B cell (primary cell): ENCODE data around the gene ITFG2. TPM values are rescaled to one million over a fixed set of nuclear protein-coding genes. Genes with fewer than 3 reads are reported as not detected.

Source experiments
- ATAC-seq: fragments of 200-7000 bp; cut with Tn5 transposase; one replicate; pipeline ENCODE4 v1.10.0; 2021; ENCODE audit warnings: low read depth, mild to moderate bottlenecking, moderate number of reproducible peaks, moderate library complexity
- CTCF ChIA-PET: fragments of 350-600 bp; sonication (Branson Sonifier 250); formaldehyde crosslinking; loops from one replicate; lab custom pipeline; 2021; ENCODE audit warnings: antibody characterized with exemption, inconsistent platforms; lab: Charles Lee
- POLR2A ChIA-PET: fragments of 350-600 bp; sonication (Branson Sonifier 250); formaldehyde crosslinking; loops from one replicate; lab custom pipeline; 2021; ENCODE audit warnings: antibody characterized with exemption; lab: Charles Lee
- DNase-seq: peaks from one replicate; pipeline ENCODE4 v3.0.0; 2013
- H2AFZ ChIP-seq: 2 replicates; pipeline ENCODE4 v1.6.1; 2012; ENCODE audit warnings: mild to moderate bottlenecking, low read depth, low read length; ENCODE audit not compliant: insufficient read depth, poor library complexity, severe bottlenecking
- H3K27ac ChIP-seq, 2 donors: 1 replicate in 1 of 2; 2 replicates in 1 of 2; pipeline ENCODE4 v1.5.1; 2012 to 2013; ENCODE audit warnings: low read length in 2 of 2, mild to moderate bottlenecking in 2 of 2, moderate library complexity in 1 of 2
- H3K27me3 ChIP-seq, 4 experiments: fragments of 200-600 bp in 1 of 4; sonication (generic) in 1 of 4; replicated peaks in 1 of 4; 1 replicate in 2 of 4; 2 replicates in 2 of 4; pipeline versions ENCODE4 v1.6.1 to v1.7.0; 2013 to 2016; ENCODE audit warnings: low read length in 3 of 4, mild to moderate bottlenecking in 2 of 4, mixed read lengths in 1 of 4, moderate library complexity in 1 of 4; ENCODE audit not compliant: insufficient read depth in 4 of 4, control insufficient read depth in 3 of 4; ENCODE audit errors: control extremely low read depth in 1 of 4
- H3K36me3 ChIP-seq, 2 experiments: replicated peaks in 1 of 2; 1 replicate in 1 of 2; 2 replicates in 1 of 2; pipeline versions ENCODE4 v1.6.1 to v1.7.1; 2013; ENCODE audit warnings: low read length in 1 of 2; ENCODE audit not compliant: insufficient read depth in 2 of 2, control insufficient read depth in 1 of 2; ENCODE audit errors: control extremely low read depth in 1 of 2, extremely low read depth in 1 of 2
- H3K4me1 ChIP-seq, 2 donors: fragments of 200-600 bp in 1 of 2; sonication (generic) in 1 of 2; 1 replicate in 1 of 2; 2 replicates in 1 of 2; pipeline versions ENCODE4 v1.5.1 to v1.6.1; 2013 to 2017; ENCODE audit warnings: low read length in 2 of 2; ENCODE audit not compliant: control insufficient read depth in 2 of 2, insufficient read depth in 2 of 2
- H3K4me2 ChIP-seq: replicated peaks from 2 replicates; pipeline ENCODE3; 2012; ENCODE audit warnings: mild to moderate bottlenecking, low read depth, low read length; ENCODE audit not compliant: poor library complexity, severe bottlenecking
- H3K4me3 ChIP-seq, 5 experiments: fragments of 200-600 bp in 1 of 5; sonication (generic) in 1 of 5; 1 replicate in 3 of 5; 2 replicates in 2 of 5; pipeline versions ENCODE4 v1.5.1 to v1.7.0; 2011 to 2016; ENCODE audit warnings: low read length in 4 of 5, mild to moderate bottlenecking in 4 of 5, low read depth in 2 of 5, control low read depth in 1 of 5, moderate library complexity in 1 of 5; ENCODE audit not compliant: insufficient read depth in 1 of 5; ENCODE audit errors: control extremely low read depth in 1 of 5, extremely low read depth in 1 of 5
- H3K79me2 ChIP-seq: fragments of 200-600 bp; sonication (generic); one replicate; pipeline ENCODE4 v1.6.0; 2016; ENCODE audit warnings: low read length; ENCODE audit not compliant: control insufficient read depth, insufficient read depth
- H3K9ac ChIP-seq: fragments of 200-600 bp; sonication (generic); 2 replicates; pipeline ENCODE4 v1.6.1; 2017; ENCODE audit warnings: mild to moderate bottlenecking, low read length, moderate library complexity
- H3K9me3 ChIP-seq, 3 donors: one replicate each; pipeline versions ENCODE4 v1.6.1 to v1.7.1; 2013; ENCODE audit warnings: low read length in 2 of 3; ENCODE audit not compliant: control insufficient read depth in 2 of 3, insufficient read depth in 1 of 3; ENCODE audit errors: control extremely low read depth in 1 of 3
- H4K20me1 ChIP-seq: 2 replicates; pipeline ENCODE4 v1.6.0; 2012; ENCODE audit warnings: mild to moderate bottlenecking, low read length; ENCODE audit not compliant: insufficient read depth, control insufficient read depth, poor library complexity, severe bottlenecking
- H3K27ac Mint-ChIP-seq: one replicate; pipeline ENCODE4 v1.8.0; 2021; ENCODE audit warnings: mixed read lengths
- H3K27me3 Mint-ChIP-seq: one replicate; pipeline ENCODE4 v1.8.0; 2021; ENCODE audit warnings: mixed read lengths
- H3K4me1 Mint-ChIP-seq: one replicate; pipeline ENCODE4 v1.8.0; 2021; ENCODE audit warnings: mixed read lengths
- H3K4me3 Mint-ChIP-seq: one replicate; pipeline ENCODE4 v1.8.0; 2021; ENCODE audit warnings: mixed read lengths
- H3K9me3 Mint-ChIP-seq: one replicate; pipeline ENCODE4 v1.8.0; 2022; ENCODE audit warnings: mixed read lengths; ENCODE audit not compliant: insufficient read depth
- EZH2 ChIP-seq: IDR thresholded peaks from 2 replicates; pipeline ENCODE4 v1.6.1; 2012; ENCODE audit warnings: borderline replicate concordance, low read depth, mild to moderate bottlenecking, moderate library complexity, low read length; ENCODE audit not compliant: insufficient read depth, poor library complexity, severe bottlenecking
- WGBS: methylation state at CpG from one replicate; pipeline ENCODE4 v1.1.5; 2013; ENCODE audit warnings: missing lambda C conversion rate; ENCODE audit not compliant: insufficient coverage; 5-methylcytosine and 5-hydroxymethylcytosine counted together
- intact Hi-C: fragments of 100-400 bp; cut with micrococcal nuclease; formaldehyde crosslinking; loops from one replicate; pipeline ENCODE4 v1.10.0; 2022
- polyA plus RNA-seq: library from polyadenylated mRNA; depleted of rRNA; stranded (reverse); fragments of >200 nt; gene quantifications from 2 replicates; pipeline ENCODE4 v1.2.3, GENCODE V29; 2012
- total RNA-seq, 2 donors: library from RNA; stranded (reverse); fragments of 120-200 nt in 1 of 2; gene quantifications; 1 replicate in 1 of 2; 2 replicates in 1 of 2; pipeline versions ENCODE4 v1.2.3 to v1.2.4, GENCODE V29; 2013 to 2022
- TF ChIP-seq, protein P1 (sequence below): fragments of 200-600 bp; IDR thresholded peaks from one replicate; pipeline ENCODE4 v1.8.0; 2022; ENCODE audit warnings: antibody characterized with exemption, mild to moderate bottlenecking

ITFG2 gene
- total and polyA plus RNA-seq, 2 donors (not counting 1 experiment from before 2014, with no cell fraction given): 88.2 to 137 TPM

DNA sequence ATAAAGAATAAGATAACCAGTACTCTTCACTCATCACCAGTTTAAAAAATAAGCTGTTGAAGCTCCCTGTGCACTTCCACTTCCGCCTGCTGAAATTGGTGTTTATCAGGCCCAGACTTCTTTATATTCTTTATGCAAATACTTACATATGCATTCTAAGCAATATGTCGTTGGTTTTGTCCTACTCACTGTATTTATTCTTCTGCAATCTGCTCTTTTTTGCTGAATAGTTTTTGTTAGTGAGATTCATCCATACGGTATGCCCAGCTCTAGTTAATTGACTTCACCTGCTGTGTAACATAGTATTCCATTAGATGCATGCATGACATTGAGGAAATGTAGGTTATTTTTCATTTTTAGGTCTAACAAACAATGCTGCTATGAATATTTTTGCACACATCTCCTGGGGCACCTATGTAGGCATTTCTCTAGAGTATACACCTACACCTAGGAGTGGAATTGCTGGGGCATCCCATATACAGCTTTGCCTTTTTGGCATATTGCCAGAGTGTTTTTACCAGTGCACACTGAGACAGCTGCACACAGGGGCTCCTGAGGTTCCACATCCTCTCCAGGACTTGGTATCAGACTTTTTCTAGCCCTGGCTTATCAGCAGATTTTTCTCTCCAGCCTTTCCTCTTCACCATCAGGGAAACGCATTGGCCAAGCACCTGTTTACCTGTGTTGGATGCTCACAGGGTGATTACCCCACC lies 23.4 kb downstream of the ITFG2 start:
- ATAC-seq: no peak

DNA sequence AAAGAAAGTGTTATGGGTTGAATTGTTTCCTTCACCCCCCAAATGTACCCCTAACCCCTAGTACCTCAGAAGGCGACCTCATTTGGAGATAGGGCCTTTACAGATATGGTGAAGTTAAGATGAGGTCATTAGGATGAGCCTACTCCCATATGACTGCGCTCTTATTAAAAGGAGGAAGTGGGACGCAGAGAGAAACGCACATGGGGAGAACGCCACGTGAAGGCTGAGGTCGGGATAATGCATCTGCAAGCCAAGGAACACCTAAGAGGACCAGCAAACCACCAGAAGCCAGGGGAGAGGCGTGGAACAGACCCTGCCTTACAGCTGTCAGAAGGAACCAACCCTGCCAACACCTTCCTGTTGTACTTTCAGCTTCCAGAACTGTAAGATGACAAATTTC lies 24.1 kb downstream of the ITFG2 start:
- H3K27ac Mint-ChIP-seq: no peak overlapping the region
- no peak for ATAC-seq
- 81% methylated on average over 6 of the region's 8 CpGs for WGBS
- H3K4me1 Mint-ChIP-seq: peaks cover 3% of the 10 kb centered on the region
- no peak overlapping the region for H3K27ac ChIP-seq
- ChIA-PET POLR2A (no interaction called here), CTCF (no interaction called here)
- no peaks in the 10 kb centered on the region for H3K9me3 Mint-ChIP-seq
- DNase-seq: no peak
- H3K4me3 Mint-ChIP-seq: no peak overlapping the region
- H3K4me1 ChIP-seq: no peaks in the 10 kb centered on the region
- H3K27me3 ChIP-seq: peaks cover 0 to 3% (median 0%) of the 10 kb centered on the region in 4 experiments
- H3K36me3 ChIP-seq: peaks cover 0 to 18% of the 10 kb centered on the region in 2 experiments
- intact Hi-C loops: no loop called here
- H3K9ac ChIP-seq: no peak overlapping the region
- no peak overlapping the region for H2AFZ ChIP-seq
- no peaks in the 10 kb centered on the region for H3K9me3 ChIP-seq
- no peaks in the 10 kb centered on the region for H3K79me2 ChIP-seq
- no peak overlapping the region for H3K4me3 ChIP-seq
- TF ChIP-seq, protein P1, sequence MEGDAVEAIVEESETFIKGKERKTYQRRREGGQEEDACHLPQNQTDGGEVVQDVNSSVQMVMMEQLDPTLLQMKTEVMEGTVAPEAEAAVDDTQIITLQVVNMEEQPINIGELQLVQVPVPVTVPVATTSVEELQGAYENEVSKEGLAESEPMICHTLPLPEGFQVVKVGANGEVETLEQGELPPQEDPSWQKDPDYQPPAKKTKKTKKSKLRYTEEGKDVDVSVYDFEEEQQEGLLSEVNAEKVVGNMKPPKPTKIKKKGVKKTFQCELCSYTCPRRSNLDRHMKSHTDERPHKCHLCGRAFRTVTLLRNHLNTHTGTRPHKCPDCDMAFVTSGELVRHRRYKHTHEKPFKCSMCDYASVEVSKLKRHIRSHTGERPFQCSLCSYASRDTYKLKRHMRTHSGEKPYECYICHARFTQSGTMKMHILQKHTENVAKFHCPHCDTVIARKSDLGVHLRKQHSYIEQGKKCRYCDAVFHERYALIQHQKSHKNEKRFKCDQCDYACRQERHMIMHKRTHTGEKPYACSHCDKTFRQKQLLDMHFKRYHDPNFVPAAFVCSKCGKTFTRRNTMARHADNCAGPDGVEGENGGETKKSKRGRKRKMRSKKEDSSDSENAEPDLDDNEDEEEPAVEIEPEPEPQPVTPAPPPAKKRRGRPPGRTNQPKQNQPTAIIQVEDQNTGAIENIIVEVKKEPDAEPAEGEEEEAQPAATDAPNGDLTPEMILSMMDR: no peak
- no peak for TF ChIP-seq EZH2
- no peak overlapping the region for H3K4me2 ChIP-seq
- H3K27me3 Mint-ChIP-seq: no peaks in the 10 kb centered on the region
- H4K20me1 ChIP-seq: no peaks in the 10 kb centered on the region

More for the DNA sequence above, 23.4 kb downstream of the ITFG2 start:
- Histone ChIP-seq H3K9ac (no peak overlapping the region), H3K4me1 (no peaks in the 10 kb centered on the region), H3K4me2 (no peak overlapping the region), H3K36me3 (peaks cover 0 to 18% of the 10 kb centered on the region in 2 experiments), H3K27ac (no peak overlapping the region), H3K4me3 (no peak overlapping the region), H3K79me2 (no peaks in the 10 kb centered on the region), H2AFZ (no peak overlapping the region), H3K9me3 (no peaks in the 10 kb centered on the region), H4K20me1 (no peaks in the 10 kb centered on the region), H3K27me3 (peaks cover 0 to 3% (median 0%) of the 10 kb centered on the region in 4 experiments)
- H3K27me3 Mint-ChIP-seq: no peaks in the 10 kb centered on the region
- 81% methylated on average over 2 of the region's 4 CpGs for WGBS
- TF ChIP-seq, protein P1: no peak
- no peak for TF ChIP-seq EZH2
- no peaks in the 10 kb centered on the region for H3K9me3 Mint-ChIP-seq
- POLR2A ChIA-PET: interaction anchor here (0.6 kb wide), 1 partner anchor 50 kb away, joined by 11 read pairs; no protein-coding TSS in a partner anchor
- DNase-seq: no peak
- peaks cover 3% of the 10 kb centered on the region for H3K4me1 Mint-ChIP-seq
- CTCF ChIA-PET: no interaction called here
- H3K4me3 Mint-ChIP-seq: no peak overlapping the region
- intact Hi-C loops: no loop called here
- no peak overlapping the region for H3K27ac Mint-ChIP-seq
